GM23338 (cell line): Measurements from ENCODE around the gene TMEM256. TPM values are rescaled to one million over a fixed set of nuclear protein-coding genes. Genes with fewer than 3 reads are reported as not detected.

Experiments
- ATAC-seq: fragments of 200-7000 bp; cut with Tn5 transposase; 3 replicates; pipeline ENCODE4 v1.9.1; 2020
- DNase-seq: peaks from one replicate; pipeline ENCODE4 v3.0.0-alpha.2; 2015; ENCODE audit warnings: low spot score
- H2AFZ ChIP-seq: fragments of 200-600 bp; sonication (generic); 2 replicates; pipeline ENCODE4 v1.8.0; 2016; ENCODE audit warnings: antibody characterized with exemption, mild to moderate bottlenecking, moderate library complexity
- H3F3A ChIP-seq: fragments of 200-600 bp; sonication (generic); replicated peaks from 2 replicates; pipeline ENCODE4 v1.8.0; 2017; ENCODE audit warnings: antibody characterized with exemption, mixed run types, low read depth
- H3K27ac ChIP-seq: fragments of 200-600 bp; sonication (generic); 2 replicates; pipeline ENCODE4 v1.6.1; 2016; ENCODE audit warnings: low read depth
- H3K27me3 ChIP-seq: fragments of 200-600 bp; sonication (generic); 2 replicates; pipeline ENCODE4 v1.8.0; 2016; ENCODE audit warnings: mild to moderate bottlenecking, mixed run types, moderate library complexity; ENCODE audit not compliant: insufficient read depth
- H3K36me3 ChIP-seq: fragments of 200-600 bp; sonication (generic); 2 replicates; pipeline ENCODE4 v1.8.0; 2016; ENCODE audit warnings: mild to moderate bottlenecking; ENCODE audit not compliant: insufficient read depth
- H3K4me1 ChIP-seq: fragments of 200-600 bp; sonication (generic); 2 replicates; pipeline ENCODE4 v1.8.0; 2016; ENCODE audit warnings: mild to moderate bottlenecking, moderate library complexity; ENCODE audit not compliant: insufficient read depth
- H3K4me2 ChIP-seq: fragments of 200-600 bp; sonication (generic); 2 replicates; pipeline ENCODE4 v1.7.1; 2017; ENCODE audit warnings: mixed run types
- H3K4me3 ChIP-seq: fragments of 200-600 bp; sonication (generic); 2 replicates; pipeline ENCODE4 v1.6.1; 2016; ENCODE audit warnings: mixed run types
- H3K79me2 ChIP-seq: fragments of 200-600 bp; sonication (generic); replicated peaks from 2 replicates; pipeline ENCODE4 v1.8.0; 2017; ENCODE audit warnings: mild to moderate bottlenecking; ENCODE audit not compliant: insufficient read depth
- H3K9me2 ChIP-seq: fragments of 200-600 bp; sonication (generic); 2 replicates; pipeline ENCODE4 v1.8.0; 2017; ENCODE audit not compliant: insufficient read depth
- H4K20me1 ChIP-seq: fragments of 200-600 bp; sonication (generic); replicated peaks from 2 replicates; pipeline ENCODE4 v1.8.0; 2017; ENCODE audit warnings: mild to moderate bottlenecking; ENCODE audit not compliant: insufficient read depth
- H3K27ac Mint-ChIP-seq: 2 replicates; pipeline ENCODE4 v1.8.0; 2020; ENCODE audit warnings: inconsistent platforms, mild to moderate bottlenecking, moderate library complexity, mixed read lengths
- H3K27me3 Mint-ChIP-seq: 3 replicates; pipeline ENCODE4 v1.8.0; 2022; ENCODE audit warnings: low read depth, mild to moderate bottlenecking, moderate library complexity, mixed read lengths, inconsistent platforms; ENCODE audit not compliant: insufficient read depth, poor library complexity
- H3K36me3 Mint-ChIP-seq: 3 replicates; pipeline ENCODE4 v1.8.0; 2021; ENCODE audit warnings: low read depth, mild to moderate bottlenecking, inconsistent platforms, moderate library complexity, mixed read lengths
- H3K4me1 Mint-ChIP-seq: 3 replicates; pipeline ENCODE4 v1.8.0; 2020; ENCODE audit warnings: mild to moderate bottlenecking, inconsistent platforms, mixed read lengths
- H3K4me3 Mint-ChIP-seq: 3 replicates; pipeline ENCODE4 v1.8.0; 2021; ENCODE audit warnings: moderate library complexity, mild to moderate bottlenecking, inconsistent platforms, mixed read lengths
- H3K9me3 Mint-ChIP-seq: 3 replicates; pipeline ENCODE4 v1.8.0; 2020; ENCODE audit warnings: moderate library complexity, mild to moderate bottlenecking, inconsistent platforms, mixed read lengths
- CREB1 ChIP-seq: fragments of 250-450 bp; sonication (Bioruptor Pico); IDR thresholded peaks from 2 replicates; pipeline ENCODE4 v1.5.0; 2020; ENCODE audit warnings: low read depth, mild to moderate bottlenecking, moderate library complexity
- EZH2 ChIP-seq: fragments of 200-600 bp; sonication (generic); IDR thresholded peaks from one replicate; pipeline ENCODE4 v1.8.0; 2017; ENCODE audit warnings: antibody characterized with exemption, mild to moderate bottlenecking, low read depth; ENCODE audit not compliant: unreplicated experiment
- EZH2phosphoT487 ChIP-seq: fragments of 200-600 bp; sonication (generic); IDR thresholded peaks from one replicate; pipeline ENCODE4 v1.8.1; 2018; ENCODE audit warnings: antibody characterized with exemption; ENCODE audit not compliant: unreplicated experiment
- JUNB ChIP-seq: IDR thresholded peaks from one replicate; pipeline ENCODE4 v1.6.1; 2016; ENCODE audit warnings: antibody characterized with exemption; ENCODE audit not compliant: unreplicated experiment
- NANOG ChIP-seq: IDR thresholded peaks from 2 replicates; pipeline ENCODE4 v1.6.1; 2016; ENCODE audit warnings: antibody characterized with exemption, borderline replicate concordance
- POLR2AphosphoS5 ChIP-seq: IDR thresholded peaks from 2 replicates; pipeline ENCODE4 v1.6.1; 2016; ENCODE audit warnings: antibody characterized with exemption, low read depth
- STAT1 ChIP-seq: IDR thresholded peaks from one replicate; pipeline ENCODE4 v1.6.1; 2016; ENCODE audit warnings: antibody characterized with exemption; ENCODE audit not compliant: unreplicated experiment
- ZNF331 ChIP-seq: fragments of 250-450 bp; sonication (Bioruptor Pico); IDR thresholded peaks from 2 replicates; pipeline ENCODE4 v1.5.0; 2020; ENCODE audit warnings: low read depth, mild to moderate bottlenecking, moderate library complexity
- polyA plus RNA-seq: library from polyadenylated mRNA; unstranded; fragments of >200 nt; fragmentation: Nextera tagmentation; extraction: Ambion mirVana; gene quantifications from 2 replicates; pipeline ENCODE4 v1.2.1, GENCODE V29; 2016
- total RNA-seq: library from RNA; depleted of rRNA; stranded (reverse); fragments of >200 nt; shearing (Covaris generic); gene quantifications from 2 replicates; pipeline ENCODE4 v1.2.3, GENCODE V29; 2014
- TF ChIP-seq, protein P1 (sequence below): fragments of 250-450 bp; sonication (Bioruptor Pico); IDR thresholded peaks from 2 replicates; pipeline ENCODE4 v1.5.0; 2020; ENCODE audit warnings: mild to moderate bottlenecking, moderate library complexity
- TF ChIP-seq, protein P2 (sequence below): IDR thresholded peaks from 2 replicates; pipeline ENCODE4 v1.6.1; 2016; ENCODE audit warnings: antibody characterized with exemption

The TMEM256 gene
- total and polyA plus RNA-seq, 2 experiments from 2014 or later: 127 to 197 TPM

DNA sequence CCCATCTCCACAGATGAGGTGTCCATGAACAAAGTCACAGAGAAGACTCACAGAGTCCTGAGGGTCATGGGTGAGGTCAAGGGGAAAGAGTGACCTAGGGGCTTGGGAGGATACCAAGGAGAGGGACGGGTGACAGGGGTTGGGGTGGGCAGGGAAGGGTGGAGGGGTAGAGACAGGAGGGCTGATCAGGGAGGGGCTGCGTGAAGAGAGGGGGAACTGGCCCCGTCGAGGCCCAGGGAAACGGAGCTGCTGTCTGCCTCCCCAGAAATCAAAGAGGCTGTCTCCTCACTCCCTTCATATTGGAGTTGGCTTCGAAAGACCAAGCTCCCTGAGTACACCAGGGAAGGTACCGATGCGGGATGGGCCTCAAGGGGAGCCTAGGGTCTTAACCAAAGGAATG, 48.3 kb downstream of the TMEM256 start:
- H4K20me1 ChIP-seq: no peaks in the 10 kb centered on the region; the same call in 1 of the 2 replicates
- Mint-ChIP-seq H3K4me1 (peaks cover 18% of the 10 kb centered on the region), H3K27ac (no peak overlapping the region), H3K4me3 (no peak overlapping the region), H3K36me3 (peaks cover 4% of the 10 kb centered on the region; the same call in 1 of the 3 replicates), H3K9me3 (no peaks in the 10 kb centered on the region), H3K27me3 (peaks cover 32% of the 10 kb centered on the region)
- DNase-seq (no peak), ATAC-seq (no peak)
- no peaks in the 10 kb centered on the region for H3K27me3 ChIP-seq
- H3K79me2 ChIP-seq: no peaks in the 10 kb centered on the region
- H3K27ac ChIP-seq: no peak overlapping the region
- no peaks in the 10 kb centered on the region for H3K9me2 ChIP-seq
- H2AFZ ChIP-seq: no peak overlapping the region
- TF ChIP-seq EZH2: no peak
- TF ChIP-seq, protein P1, sequence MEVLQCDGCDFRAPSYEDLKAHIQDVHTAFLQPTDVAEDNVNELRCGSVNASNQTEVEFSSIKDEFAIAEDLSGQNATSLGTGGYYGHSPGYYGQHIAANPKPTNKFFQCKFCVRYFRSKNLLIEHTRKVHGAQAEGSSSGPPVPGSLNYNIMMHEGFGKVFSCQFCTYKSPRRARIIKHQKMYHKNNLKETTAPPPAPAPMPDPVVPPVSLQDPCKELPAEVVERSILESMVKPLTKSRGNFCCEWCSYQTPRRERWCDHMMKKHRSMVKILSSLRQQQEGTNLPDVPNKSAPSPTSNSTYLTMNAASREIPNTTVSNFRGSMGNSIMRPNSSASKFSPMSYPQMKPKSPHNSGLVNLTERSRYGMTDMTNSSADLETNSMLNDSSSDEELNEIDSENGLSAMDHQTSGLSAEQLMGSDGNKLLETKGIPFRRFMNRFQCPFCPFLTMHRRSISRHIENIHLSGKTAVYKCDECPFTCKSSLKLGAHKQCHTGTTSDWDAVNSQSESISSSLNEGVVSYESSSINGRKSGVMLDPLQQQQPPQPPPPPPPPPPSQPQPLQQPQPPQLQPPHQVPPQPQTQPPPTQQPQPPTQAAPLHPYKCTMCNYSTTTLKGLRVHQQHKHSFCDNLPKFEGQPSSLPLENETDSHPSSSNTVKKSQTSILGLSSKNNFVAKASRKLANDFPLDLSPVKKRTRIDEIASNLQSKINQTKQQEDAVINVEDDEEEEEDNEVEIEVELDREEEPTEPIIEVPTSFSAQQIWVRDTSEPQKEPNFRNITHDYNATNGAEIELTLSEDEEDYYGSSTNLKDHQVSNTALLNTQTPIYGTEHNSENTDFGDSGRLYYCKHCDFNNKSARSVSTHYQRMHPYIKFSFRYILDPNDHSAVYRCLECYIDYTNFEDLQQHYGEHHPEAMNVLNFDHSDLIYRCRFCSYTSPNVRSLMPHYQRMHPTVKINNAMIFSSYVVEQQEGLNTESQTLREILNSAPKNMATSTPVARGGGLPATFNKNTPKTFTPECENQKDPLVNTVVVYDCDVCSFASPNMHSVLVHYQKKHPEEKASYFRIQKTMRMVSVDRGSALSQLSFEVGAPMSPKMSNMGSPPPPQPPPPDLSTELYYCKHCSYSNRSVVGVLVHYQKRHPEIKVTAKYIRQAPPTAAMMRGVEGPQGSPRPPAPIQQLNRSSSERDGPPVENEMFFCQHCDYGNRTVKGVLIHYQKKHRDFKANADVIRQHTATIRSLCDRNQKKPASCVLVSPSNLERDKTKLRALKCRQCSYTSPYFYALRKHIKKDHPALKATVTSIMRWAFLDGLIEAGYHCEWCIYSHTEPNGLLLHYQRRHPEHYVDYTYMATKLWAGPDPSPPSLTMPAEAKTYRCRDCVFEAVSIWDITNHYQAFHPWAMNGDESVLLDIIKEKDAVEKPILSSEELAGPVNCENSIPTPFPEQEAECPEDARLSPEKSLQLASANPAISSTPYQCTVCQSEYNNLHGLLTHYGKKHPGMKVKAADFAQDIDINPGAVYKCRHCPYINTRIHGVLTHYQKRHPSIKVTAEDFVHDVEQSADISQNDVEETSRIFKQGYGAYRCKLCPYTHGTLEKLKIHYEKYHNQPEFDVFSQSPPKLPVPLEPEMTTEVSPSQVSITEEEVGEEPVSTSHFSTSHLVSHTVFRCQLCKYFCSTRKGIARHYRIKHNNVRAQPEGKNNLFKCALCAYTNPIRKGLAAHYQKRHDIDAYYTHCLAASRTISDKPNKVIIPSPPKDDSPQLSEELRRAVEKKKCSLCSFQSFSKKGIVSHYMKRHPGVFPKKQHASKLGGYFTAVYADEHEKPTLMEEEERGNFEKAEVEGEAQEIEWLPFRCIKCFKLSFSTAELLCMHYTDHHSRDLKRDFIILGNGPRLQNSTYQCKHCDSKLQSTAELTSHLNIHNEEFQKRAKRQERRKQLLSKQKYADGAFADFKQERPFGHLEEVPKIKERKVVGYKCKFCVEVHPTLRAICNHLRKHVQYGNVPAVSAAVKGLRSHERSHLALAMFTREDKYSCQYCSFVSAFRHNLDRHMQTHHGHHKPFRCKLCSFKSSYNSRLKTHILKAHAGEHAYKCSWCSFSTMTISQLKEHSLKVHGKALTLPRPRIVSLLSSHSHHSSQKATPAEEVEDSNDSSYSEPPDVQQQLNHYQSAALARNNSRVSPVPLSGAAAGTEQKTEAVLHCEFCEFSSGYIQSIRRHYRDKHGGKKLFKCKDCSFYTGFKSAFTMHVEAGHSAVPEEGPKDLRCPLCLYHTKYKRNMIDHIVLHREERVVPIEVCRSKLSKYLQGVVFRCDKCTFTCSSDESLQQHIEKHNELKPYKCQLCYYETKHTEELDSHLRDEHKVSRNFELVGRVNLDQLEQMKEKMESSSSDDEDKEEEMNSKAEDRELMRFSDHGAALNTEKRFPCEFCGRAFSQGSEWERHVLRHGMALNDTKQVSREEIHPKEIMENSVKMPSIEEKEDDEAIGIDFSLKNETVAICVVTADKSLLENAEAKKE (CRISPR knock-in tag): no peak
- TF ChIP-seq CREB1 (CRISPR knock-in tag): no peak
- no peak for TF ChIP-seq STAT1
- peaks cover 9% of the 10 kb centered on the region for H3F3A ChIP-seq
- H3K36me3 ChIP-seq: no peaks in the 10 kb centered on the region
- H3K4me1 ChIP-seq: peaks cover 18% of the 10 kb centered on the region
- no peak overlapping the region for H3K4me2 ChIP-seq
- H3K4me3 ChIP-seq: no peak overlapping the region

DNA sequence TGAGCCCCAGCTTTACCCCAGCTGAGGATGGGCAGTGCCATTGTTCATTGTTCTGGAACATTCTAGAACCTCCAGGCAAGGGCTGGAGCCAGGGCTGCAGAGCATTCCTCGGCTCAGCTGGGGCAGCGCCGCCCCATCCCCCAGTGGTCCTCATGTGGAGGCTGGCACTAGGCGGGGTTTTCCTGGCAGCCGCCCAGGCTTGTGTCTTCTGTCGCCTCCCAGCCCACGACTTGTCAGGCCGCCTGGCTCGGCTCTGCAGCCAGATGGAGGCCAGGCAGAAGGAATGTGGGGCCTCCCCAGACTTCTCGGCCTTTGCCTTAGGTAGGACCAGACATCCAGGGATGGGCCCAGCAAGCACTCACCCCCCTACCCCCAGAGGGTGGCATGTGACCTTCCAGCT, 48.8 kb downstream of the TMEM256 start, which contains the start of gene TMEM95:
TSS of gene TMEM95 (plus strand) at position 104 of the 400 bp plus-strand sequence. CDS start at position 153, 49 bp downstream.
- H3K4me1 Mint-ChIP-seq: peaks cover 21% of the 10 kb centered on the region
- peaks cover 4% of the 10 kb centered on the region; the same call in 1 of the 3 replicates for H3K36me3 Mint-ChIP-seq
- no peak within 1 kb of the TSS for H3K27ac Mint-ChIP-seq
- H3K4me3 ChIP-seq: no peak within 1 kb of the TSS
- no peaks in the 10 kb centered on the region; the same call in 1 of the 2 replicates for H4K20me1 ChIP-seq
- H3K36me3 ChIP-seq: no peaks in the 10 kb centered on the region
- H3K27me3 ChIP-seq: no peaks in the 10 kb centered on the region
- no peak within 1 kb of the TSS; the same call in 2 of the 3 replicates for H3K4me3 Mint-ChIP-seq
- H3K9me2 ChIP-seq: no peaks in the 10 kb centered on the region
- H2AFZ ChIP-seq: no peak within 1 kb of the TSS
- H3F3A ChIP-seq: peaks cover 9% of the 10 kb centered on the region
- no peaks in the 10 kb centered on the region for H3K79me2 ChIP-seq
- DNase-seq: no peak
- no peak within 1 kb of the TSS for H3K4me2 ChIP-seq
- no peak for ATAC-seq
- H3K27me3 Mint-ChIP-seq: peaks cover 36% of the 10 kb centered on the region
- peaks cover 18% of the 10 kb centered on the region for H3K4me1 ChIP-seq
- no peaks in the 10 kb centered on the region for H3K9me3 Mint-ChIP-seq
- H3K27ac ChIP-seq: no peak within 1 kb of the TSS
- no peak for TF ChIP-seq EZH2phosphoT487
- TF ChIP-seq NANOG: no peak
- TF ChIP-seq POLR2AphosphoS5: no peak
- TF ChIP-seq, protein P2, sequence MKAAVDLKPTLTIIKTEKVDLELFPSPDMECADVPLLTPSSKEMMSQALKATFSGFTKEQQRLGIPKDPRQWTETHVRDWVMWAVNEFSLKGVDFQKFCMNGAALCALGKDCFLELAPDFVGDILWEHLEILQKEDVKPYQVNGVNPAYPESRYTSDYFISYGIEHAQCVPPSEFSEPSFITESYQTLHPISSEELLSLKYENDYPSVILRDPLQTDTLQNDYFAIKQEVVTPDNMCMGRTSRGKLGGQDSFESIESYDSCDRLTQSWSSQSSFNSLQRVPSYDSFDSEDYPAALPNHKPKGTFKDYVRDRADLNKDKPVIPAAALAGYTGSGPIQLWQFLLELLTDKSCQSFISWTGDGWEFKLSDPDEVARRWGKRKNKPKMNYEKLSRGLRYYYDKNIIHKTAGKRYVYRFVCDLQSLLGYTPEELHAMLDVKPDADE: no peak
- TF ChIP-seq ZNF331 (CRISPR knock-in tag): no peak
- no peak for TF ChIP-seq EZH2
- no peak for TF ChIP-seq JUNB
